Midbrain (tissue), 1 donor: ENCODE measurements around the gene SIAH1.
"Not testable (repeated sequence)": the region's sequence is repeated elsewhere in the genome, so short reads cannot be mapped to it uniquely, and the experiment has no call there.

Experiments used
- DNase-seq: peaks from one replicate; lab custom pipeline; 2025; lab: John Stamatoyannopoulos, UW

Gene SIAH1, protein sequence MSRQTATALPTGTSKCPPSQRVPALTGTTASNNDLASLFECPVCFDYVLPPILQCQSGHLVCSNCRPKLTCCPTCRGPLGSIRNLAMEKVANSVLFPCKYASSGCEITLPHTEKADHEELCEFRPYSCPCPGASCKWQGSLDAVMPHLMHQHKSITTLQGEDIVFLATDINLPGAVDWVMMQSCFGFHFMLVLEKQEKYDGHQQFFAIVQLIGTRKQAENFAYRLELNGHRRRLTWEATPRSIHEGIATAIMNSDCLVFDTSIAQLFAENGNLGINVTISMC

DNA sequence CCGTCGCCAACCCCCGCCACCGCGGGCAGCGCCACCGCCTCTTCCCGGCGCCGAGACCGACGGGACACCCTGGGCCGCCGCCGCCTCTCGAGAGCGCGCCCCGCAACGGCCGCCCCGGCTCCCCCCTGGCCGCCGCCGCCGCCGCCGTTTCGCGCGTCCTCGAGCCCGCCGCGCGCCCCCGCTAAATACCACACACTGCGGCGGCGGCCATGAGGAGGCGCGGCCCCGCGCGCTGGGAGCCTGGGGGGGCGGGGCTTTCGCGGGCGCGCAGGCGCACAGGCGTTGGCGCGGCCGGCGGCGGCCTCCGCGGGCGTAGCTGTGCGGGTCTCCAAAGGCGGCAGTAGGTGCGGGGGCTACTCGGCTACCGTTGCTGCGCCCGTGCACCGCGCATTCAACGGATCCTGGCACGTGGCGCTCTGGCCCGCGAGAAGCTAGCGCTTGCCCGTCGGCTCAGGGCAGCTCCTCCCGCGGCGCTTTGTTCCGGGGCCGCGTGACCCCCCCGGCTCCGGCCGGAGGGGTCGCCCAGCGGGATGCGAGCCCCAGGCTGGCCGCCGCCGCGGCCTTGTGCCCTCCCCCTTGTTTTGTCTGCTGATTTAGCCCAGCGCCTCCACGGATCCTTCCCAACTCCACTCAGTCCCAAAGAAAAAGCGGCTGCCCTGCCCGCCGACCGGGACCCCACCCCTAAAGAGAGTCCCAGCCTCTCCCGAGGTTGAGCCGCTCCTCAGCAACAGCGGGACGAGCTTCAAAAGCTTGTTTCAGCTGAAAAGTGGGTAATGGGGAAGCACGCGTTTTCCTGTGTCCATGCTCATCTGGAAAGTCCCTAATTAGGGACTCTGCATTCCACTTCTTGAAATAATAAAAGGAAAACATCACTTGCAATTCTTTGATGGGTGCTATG, at the start of gene SIAH1:
TSS of gene SIAH1 (minus strand) at position 161 of the 898 bp plus-strand sequence. CDS start 22,985 bp downstream, outside the sequence.
- peak; percentile 82 for DNase-seq

DNA sequence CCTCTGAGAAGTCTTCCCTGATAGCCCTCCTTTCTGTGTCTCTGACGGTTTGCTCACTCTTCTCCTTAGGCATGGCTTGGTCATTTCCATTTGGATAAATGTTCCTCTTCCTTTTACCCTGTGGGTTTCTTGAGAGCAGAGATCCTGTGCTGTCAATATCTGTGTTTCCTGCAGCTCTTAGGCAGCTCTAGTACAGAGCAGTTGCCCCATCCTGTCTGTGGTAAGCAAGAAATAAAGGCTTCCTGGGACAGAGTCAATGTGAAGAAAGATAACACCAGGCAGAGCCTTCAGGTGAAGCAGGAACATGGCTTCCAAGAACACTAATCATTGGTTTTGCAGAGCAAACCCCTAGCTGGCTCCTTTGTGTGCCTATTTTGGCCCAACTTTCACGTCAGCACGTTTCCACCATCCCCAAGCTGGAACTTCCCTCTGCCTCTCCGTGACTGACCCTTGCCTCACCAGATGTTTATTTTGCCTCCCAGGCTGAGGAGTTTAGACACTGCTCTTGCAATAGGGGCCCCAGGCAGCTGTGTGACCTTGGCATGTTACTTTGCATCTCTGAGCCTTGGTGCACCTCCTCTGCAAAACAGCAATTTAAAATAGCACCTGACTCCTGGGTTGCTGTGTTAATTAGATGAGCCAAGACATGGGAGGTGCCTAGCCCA, 49.6 kb upstream of the SIAH1 start:
- DNase-seq: no peak

DNA sequence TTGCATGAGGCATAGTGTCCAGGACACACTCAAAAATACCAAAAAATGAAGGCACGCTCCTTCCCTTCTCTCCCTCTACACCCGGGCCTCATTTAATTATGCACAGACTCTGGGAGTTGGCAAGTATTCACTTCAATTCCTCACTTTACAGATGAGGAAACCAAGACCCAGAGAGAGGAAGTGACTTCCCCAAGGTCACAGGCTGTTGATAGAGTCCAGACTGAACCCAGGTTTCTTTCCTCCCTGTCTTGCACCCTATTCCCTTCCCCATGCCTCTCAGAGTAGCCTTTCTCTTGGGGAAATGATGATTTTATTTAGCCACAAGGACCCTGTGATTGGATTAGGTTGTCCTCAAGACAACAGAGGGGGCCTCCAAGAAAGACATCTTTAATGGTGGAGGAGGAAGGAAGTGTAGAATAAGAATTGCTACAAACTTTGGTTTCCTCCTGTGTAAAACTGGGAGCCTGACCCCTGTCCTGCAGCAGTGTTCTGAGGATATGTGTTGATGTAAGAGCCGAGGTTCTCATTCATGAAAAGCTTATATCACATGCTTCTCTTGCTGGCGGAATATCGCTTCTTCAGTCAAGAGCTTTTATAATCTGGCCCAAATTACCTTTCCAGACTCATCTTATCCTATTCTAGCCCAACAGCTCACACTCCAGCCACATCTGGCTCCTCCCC, 48.8 kb upstream of the SIAH1 start:
- no peak for DNase-seq

DNA sequence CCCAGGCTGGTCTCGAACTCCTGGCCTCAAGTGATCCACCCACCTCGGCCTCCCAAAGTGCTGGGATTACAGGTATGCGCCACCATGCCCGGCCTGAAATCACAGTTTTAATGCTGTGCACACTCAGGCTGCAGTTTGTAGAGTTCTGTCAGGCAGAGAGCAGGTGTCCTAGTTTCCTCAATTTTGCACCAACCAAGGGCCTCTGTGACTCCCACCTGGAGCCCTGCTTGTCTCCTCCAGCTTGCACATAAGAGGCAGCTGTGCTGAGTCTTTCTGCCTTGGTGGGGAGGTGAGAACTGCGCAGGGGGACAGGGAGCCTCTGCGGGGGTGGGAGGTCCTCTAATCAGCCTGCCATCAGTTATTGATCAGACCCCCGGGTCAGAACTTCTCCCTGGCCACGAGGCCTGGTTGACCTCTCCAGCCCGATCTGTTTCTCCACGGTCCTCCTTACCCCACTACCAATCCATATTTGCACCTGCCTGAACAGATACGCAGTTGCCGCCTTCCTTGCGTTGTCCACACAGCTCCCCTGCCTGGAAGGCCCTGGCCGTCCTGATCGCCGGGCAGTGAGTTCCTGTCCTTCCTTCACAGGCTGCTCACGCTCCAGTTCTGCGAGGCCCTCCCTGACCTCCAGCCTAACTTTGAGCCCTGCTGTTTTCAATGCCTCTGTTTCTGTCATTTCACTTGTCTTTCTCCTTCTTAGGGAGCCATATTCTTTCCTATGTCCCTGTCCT, 48.1 kb upstream of the SIAH1 start:
- DNase-seq: no peak

DNA sequence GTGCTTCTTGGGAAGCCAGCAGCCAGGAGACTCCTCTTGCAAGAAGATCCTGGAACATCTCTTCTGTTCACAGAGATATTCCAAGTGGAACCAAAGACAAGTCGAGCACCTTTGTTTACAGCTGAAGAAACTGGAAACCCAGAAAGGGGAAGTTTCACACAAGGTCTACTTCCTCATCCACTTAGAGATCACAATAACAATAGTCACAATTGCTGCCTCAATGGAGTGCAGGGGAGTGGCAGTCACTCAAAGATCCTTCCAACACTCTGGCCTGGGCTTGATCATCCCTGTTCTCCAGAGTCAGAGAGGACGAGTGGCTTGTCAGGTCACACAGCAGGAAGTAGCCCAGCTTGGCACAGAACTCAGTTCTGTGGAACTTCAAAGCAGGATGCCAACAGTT, 46.9 kb upstream of the SIAH1 start:
- no peak for DNase-seq

DNA sequence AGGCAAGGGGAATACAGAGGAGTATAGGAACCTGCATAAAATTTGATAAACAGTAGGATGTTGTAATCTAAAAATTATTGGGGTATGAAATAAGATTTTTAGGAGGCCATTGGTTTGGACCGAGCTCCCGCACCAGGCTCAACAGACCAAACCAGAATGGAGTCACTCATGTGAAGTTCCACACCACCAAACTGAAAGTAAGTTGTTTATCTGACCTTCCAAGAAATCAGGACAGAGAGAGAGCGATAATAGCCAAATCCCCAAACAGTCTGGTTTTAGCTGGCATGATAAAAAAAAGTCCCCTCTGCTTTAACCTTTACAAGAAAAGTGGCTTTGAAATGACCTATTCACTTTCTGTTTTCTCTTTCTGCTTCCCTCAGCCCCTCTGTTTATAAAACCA, 45.7 kb upstream of the SIAH1 start:
- no peak for DNase-seq

DNA sequence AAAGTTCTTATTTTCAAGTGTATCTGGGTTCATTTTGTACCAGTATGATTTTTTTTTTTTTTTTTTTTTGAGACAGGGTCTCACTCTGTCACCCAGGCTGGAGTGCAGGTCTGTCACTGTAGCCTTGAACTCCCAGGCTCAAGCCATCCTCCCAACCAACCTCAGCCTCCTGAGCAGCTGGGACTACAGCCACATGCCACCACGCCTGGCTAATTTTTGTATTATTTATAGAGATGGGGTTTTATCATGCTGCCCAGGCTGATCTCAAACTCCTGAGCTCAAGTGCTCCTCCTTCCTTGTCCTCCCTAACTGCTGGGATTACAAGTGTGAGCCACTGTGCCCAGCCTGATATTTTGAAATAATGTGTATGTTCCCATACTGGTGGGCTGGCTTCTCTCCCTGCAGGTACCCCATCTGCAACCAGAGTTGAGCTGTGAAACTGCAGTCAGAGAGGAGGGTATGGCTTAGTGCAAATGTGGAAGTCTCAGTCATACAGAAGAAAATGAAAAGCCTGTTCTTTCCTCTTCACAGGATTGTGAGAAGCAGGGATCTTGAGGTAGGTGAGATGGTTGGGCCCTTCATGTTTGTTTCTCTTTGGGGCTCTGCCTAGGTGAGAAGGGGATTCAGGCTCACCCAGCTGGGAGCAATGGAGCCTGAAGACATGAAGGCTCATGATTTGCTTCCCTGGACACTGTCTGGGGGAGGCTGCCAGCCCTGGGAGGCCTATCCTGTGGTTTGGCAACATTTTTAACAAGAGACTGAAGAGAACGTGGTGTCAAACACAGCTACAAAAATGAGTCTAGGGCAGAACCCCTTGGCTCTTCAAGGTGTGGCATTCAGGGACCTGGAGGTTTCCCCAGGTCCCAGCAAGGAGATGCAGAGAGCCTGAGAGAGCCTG, 41.3 kb upstream of the SIAH1 start:
- DNase-seq: no peak

DNA sequence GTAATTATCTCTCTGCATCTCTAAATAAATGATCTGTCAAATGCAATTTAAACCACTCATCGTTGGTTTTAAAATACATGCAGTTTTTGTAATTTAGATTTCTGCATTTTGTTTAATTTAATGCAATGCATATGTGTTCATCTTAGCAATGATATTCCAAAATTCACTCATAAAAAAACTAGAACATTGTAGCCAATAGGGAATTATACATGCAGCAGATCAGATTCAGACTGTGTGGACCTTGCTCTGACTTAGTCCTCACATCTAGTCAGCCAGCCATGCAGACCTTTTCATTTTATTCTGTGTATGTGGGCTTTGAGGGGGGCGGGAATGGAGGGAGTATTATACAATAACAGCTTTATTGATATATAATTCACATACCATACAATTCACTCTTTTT, 37.3 kb upstream of the SIAH1 start:
- DNase-seq: no peak

DNA sequence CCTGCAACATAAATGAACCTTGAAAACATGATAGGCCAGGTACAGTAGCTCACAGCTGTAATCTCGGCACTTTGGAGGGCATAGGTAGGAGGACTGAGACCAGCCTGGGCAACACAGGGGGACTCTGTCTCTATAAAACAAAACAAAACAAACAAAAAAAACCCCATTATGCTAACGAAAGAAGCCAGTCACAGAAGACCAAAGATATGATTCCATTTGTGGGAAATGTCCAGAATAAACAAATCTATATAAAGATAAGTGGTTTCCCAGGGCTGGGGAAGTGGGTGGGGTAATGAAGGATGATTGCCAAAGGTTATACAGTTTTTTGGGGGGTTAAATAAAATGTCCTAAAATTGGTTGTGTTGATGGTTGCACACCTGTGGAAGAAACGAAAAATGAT, 36.5 kb upstream of the SIAH1 start:
- no peak for DNase-seq

DNA sequence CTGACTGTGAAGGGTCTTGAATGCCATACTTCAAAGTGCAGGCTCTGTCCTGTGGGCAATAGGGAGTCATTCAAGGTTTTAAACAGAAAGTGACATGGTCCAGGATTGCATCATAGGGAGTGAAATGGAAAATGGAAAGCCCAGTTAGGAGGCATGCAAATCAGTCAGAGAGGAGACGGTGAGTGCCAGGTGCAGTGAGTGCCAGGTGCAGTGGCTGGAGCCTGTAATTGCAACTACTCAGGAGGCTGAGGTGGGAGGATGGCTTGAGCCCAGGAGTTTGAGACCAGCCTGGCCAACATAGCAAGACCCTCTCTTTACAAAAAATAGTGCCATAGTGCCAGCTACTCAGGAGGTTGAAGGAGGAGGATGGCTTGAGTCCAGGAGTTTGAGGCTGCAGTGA, 35.2 kb upstream of the SIAH1 start:
- DNase-seq: no peak

DNA sequence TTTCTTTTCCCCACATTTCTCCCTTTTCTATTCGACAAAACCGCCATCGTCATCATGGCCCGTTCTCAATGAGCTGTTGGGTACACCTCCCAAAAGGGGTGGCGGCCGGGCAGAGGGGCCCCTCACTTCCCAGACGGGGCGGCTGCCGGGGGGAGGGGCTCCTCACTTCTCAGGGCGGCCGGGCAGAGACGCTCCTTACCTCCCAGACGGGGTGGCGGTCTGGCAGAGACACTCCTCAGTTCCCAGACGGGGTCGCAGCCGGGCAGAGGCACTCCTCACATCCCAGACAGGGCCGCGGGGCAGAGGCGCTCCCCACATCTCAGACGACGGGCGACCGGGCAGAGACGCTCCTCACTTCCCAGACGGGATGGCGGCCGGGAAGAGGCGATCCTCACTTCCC, 31.4 kb upstream of the SIAH1 start:
- DNase-seq: not testable (repeated sequence)

DNA sequence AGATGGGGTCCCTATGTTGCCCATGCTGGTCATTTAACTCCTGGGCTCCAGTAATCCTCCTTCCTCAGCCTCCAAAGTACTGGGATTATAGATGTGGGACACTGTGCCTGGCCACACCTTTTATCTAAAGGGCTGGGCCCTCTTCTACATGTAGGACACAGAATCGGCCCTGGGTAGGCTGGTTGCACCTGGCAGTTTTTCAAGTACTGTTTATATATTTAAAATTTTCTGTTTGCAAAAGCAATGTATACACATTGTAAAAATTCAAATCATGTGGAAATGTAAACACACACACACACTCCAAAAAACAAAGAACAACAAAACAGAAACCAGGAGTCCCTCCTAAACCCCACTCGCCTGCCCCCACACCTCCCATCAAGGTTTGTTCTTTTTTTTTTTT, 28.1 kb upstream of the SIAH1 start:
- no peak for DNase-seq

DNA sequence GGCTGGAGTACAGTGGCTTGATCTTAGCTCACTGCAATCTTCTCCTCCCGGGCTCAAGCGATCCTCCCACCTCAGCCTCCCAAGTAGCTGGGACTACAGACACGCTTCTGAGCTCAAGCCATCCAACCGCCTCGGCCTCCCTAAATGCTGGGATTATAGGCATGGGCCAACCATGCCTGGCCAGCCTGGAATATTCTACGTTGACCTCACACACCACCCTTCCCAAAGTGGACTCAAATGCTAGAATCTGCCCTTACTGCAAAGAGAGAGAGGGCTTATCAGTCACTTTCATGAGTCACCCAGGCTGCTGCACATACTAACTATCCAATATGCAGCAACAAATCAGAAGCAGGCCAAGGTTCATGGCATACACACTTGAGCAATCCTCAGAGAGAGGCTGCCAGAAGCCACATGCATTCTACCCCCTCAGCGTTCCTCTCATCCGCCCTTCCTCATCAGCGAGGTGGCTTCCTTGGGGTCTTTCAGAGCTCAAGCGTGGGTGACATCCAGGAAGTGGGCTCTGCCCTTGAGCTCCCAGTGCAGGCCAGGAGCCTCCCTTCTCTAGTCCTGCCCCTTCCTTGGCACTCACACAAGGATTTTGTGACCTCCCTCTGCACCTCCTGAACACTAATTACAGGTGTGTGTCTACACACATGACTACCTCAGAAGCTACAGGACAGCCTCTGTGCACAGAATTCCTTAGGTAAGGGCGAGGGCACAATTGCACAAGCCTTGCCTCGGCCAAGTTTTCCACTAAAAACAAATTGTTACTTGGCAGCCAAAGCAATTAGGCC, 24.8 kb upstream of the SIAH1 start:
- DNase-seq: no peak

DNA sequence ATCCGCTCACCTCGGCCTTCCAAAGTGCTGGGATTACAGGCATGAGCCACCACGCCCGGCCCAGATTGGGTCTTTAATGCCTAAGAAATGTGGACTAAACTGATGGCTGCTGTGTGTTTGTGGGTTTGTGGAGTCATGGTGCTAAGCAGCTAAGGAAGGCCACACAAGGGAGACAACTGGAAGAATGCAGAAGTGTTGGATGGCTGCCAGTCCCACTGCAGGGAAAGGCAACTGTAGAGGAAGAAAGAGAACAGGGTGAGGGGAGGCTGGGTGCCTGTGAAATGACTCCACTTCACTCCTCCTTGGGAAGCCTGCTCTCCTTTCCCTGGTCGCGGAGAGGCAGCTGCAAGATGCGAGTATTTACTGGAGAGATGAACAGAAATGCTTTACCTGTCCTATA, 23.5 kb upstream of the SIAH1 start:
- no peak for DNase-seq

DNA sequence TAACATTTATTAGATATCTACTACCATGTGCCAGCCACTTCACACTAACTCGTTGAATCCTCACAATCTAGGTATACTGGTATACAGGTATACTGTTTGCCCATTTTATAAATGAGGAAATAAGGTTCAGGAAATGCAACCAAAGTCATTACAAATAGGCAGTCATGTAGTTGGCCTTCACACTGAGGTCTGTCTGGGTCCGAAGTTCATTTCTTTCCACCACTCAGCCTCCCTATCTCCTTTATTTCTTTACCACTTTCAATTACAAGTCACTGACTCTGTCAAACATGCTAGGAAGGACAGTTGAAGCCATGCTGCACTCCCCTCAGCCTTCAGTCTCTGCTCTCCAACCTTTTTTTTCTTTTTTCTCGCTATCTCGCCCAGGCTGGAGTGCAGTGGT, 20.7 kb upstream of the SIAH1 start:
- DNase-seq: no peak

DNA sequence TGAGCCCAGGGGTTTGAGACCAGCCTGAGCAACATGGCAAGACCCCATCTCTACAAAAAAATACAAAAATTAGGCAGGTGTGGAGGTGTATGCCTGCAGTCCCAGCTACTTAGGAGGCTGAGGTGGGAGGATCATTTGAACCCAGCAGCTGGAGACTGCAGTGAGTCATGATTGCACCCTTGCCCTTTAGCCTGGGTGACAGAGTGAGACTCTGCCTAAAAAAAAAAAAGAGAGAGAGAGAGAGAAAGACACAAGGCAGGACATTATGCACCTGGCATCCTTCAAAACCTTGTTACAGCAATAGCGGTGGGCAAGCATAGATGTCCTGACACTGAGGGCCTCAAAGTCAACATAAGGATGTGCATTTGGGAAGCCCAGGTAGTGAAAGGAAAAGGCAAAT, 19.9 kb upstream of the SIAH1 start:
- no peak for DNase-seq

DNA sequence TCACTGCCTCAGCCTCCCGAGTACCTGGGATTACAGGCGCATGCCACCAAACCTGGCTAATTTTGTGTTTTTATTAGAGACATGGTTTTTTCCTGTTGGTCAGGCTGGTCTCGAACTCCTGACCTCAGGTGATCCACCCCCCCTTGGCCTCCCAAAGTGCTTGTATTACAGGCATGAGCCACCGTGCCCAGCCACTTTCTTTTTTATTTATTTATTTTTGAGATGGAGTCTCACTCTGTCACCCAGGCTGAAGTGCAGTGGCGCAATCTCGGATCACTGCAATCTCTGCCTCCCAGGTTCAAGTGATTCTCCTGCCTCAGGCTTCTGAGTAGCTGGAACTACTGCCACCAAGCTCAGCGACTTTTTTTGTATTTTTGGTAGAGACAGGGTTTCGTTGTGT, 17.3 kb upstream of the SIAH1 start:
- not testable (repeated sequence) for DNase-seq

DNA sequence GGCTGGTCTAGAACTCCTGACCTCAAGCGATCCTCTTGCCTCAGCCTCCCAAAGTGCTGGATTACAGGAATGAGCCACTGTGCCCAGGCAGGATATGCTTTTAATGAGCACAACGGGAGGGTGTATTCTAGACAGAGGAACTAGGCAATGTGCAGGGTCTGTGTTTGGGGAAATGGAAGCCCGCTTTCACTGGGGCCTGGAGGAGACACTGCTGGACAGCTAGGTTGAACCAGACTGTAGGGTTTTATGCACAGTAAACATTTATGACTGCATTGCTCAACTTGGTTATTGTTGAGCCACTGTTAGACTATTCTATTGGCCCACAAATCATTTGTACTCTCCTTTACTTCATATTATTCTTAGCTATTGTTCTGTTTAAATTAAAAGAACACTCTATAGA, 10.2 kb upstream of the SIAH1 start:
- no peak for DNase-seq

DNA sequence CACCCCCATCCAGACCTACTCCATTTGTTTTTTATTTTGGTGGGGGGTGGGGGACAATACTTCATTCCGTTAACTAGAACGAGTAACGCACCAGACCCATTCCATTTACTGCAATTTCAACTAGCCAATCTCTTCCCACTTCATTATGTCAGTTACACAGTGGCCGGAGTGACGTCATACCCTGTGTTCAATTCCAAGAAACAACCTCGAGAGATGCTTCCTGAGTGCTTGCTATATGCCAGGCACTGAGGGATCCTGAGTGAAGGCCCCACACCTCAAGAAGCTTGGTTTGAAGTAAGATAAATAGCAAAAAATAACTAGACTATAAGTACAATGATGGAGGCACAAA, 9.1 kb upstream of the SIAH1 start:
- no peak for DNase-seq
